HEK293 (cell line): ENCODE data around the gene INTS6.

Experiments
- CTCF ChIP-seq: fragments of 450-650 bp; formaldehyde crosslinking; IDR thresholded peaks from 2 replicates; pipeline ENCODE4 v1.5.1; 2016; ENCODE audit warnings: missing biosample characterization, missing genetic modification characterization
- KLF17 ChIP-seq: fragments of 450-650 bp; formaldehyde crosslinking; IDR thresholded peaks from 2 replicates; pipeline ENCODE4 v1.5.1; 2016; ENCODE audit warnings: missing biosample characterization, missing genetic modification characterization
- SP3 ChIP-seq: fragments of 450-650 bp; formaldehyde crosslinking; IDR thresholded peaks from 2 replicates; pipeline ENCODE4 v1.5.1; 2016; ENCODE audit warnings: missing biosample characterization, missing genetic modification characterization
- ZNF391 ChIP-seq: fragments of 450-650 bp; formaldehyde crosslinking; IDR thresholded peaks from 2 replicates; pipeline ENCODE4 v1.5.1; 2016; ENCODE audit warnings: low read depth, missing biosample characterization, missing genetic modification characterization, borderline replicate concordance
- ZSCAN23 ChIP-seq: fragments of 450-650 bp; formaldehyde crosslinking; IDR thresholded peaks from 2 replicates; pipeline ENCODE4 v1.5.1; 2016; ENCODE audit warnings: missing biosample characterization, missing genetic modification characterization

- TF ChIP-seq CTCF (tag by site-specific recombination) (no peak), KLF17 (no peak), ZNF391 (tag by site-specific recombination) (no peak), ZSCAN23 (tag by site-specific recombination) (no peak), SP3 (no peak)
Observed at GRCh38 chr13:51478418-51479198, 25.8 kb upstream of the INTS6 start.
